ENCODE data around the gene KDSR.

Gene KDSR

GRCh38 chr18:63367053-63367953, at the start of gene KDSR:
Gene KDSR, minus strand, starts transcription at chr18:63367206. Its CDS starts 88 bp downstream, at chr18:63367118.
- FAIRE-seq (peak; percentile 33), DNase-seq (ENCODE audit: insufficient read length, low spot score) (peak; percentile 79)
- TF ChIP-seq POLR2A (IDR thresholded peaks at IDR 0.05; ENCODE audit: low read depth, low read length): peak; percentile 81

GRCh38 chr18:63412953-63413352, 45.9 kb upstream of the KDSR start:
- no peak for DNase-seq (ENCODE audit: insufficient read length, low spot score)
- no peak for FAIRE-seq
- no peak for TF ChIP-seq POLR2A (IDR thresholded peaks at IDR 0.05; ENCODE audit: low read depth, low read length)

- FAIRE-seq (no peak), DNase-seq (ENCODE audit: insufficient read length, low spot score) (peak; percentile 19)
- TF ChIP-seq POLR2A (IDR thresholded peaks at IDR 0.05; ENCODE audit: low read depth, low read length): no peak
Measured at GRCh38 chr18:63410792-63411191, 43.8 kb upstream of the KDSR start.

- DNase-seq (ENCODE audit: insufficient read length, low spot score): no peak
- no peak for TF ChIP-seq POLR2A (IDR thresholded peaks at IDR 0.05; ENCODE audit: low read depth, low read length)
- FAIRE-seq: no peak
Measured at GRCh38 chr18:63409301-63409700, 42.3 kb upstream of the KDSR start.

- TF ChIP-seq POLR2A (IDR thresholded peaks at IDR 0.05; ENCODE audit: low read depth, low read length): no peak
- FAIRE-seq: no peak
Measured at GRCh38 chr18:63407734-63408133, 40.7 kb upstream of the KDSR start.

GRCh38 chr18:63405986-63406385, 39.0 kb upstream of the KDSR start:
- FAIRE-seq (no peak), DNase-seq (ENCODE audit: insufficient read length, low spot score) (no peak)
- no peak for TF ChIP-seq POLR2A (IDR thresholded peaks at IDR 0.05; ENCODE audit: low read depth, low read length)

More at GRCh38 chr18:63407734-63408133, 40.7 kb upstream of the KDSR start:
- no peak for DNase-seq (ENCODE audit: insufficient read length, low spot score)

- DNase-seq (ENCODE audit: insufficient read length, low spot score) (no peak), FAIRE-seq (no peak)
- no peak for TF ChIP-seq POLR2A (IDR thresholded peaks at IDR 0.05; ENCODE audit: low read depth, low read length)
Measured at GRCh38 chr18:63402246-63403162, 35.5 kb upstream of the KDSR start.

- no peak for FAIRE-seq
- DNase-seq (ENCODE audit: insufficient read length, low spot score): no peak
- no peak for TF ChIP-seq POLR2A (IDR thresholded peaks at IDR 0.05; ENCODE audit: low read depth, low read length)
Measured at GRCh38 chr18:63399300-63399699, 32.3 kb upstream of the KDSR start.

- FAIRE-seq: no peak
- no peak for TF ChIP-seq POLR2A (IDR thresholded peaks at IDR 0.05; ENCODE audit: low read depth, low read length)
- no peak for DNase-seq (ENCODE audit: insufficient read length, low spot score)
Measured at GRCh38 chr18:63397349-63397748, 30.3 kb upstream of the KDSR start.

GRCh38 chr18:63395503-63395902, 28.5 kb upstream of the KDSR start:
- DNase-seq (ENCODE audit: insufficient read length, low spot score): no peak
- no peak for TF ChIP-seq POLR2A (IDR thresholded peaks at IDR 0.05; ENCODE audit: low read depth, low read length)
- FAIRE-seq: no peak

GRCh38 chr18:63394954-63395353, 27.9 kb upstream of the KDSR start:
- DNase-seq (ENCODE audit: insufficient read length, low spot score) (no peak), FAIRE-seq (no peak)
- TF ChIP-seq POLR2A (IDR thresholded peaks at IDR 0.05; ENCODE audit: low read depth, low read length): no peak

- no peak for TF ChIP-seq POLR2A (IDR thresholded peaks at IDR 0.05; ENCODE audit: low read depth, low read length)
- FAIRE-seq: no peak
- no peak for DNase-seq (ENCODE audit: insufficient read length, low spot score)
Measured at GRCh38 chr18:63387861-63388260, 20.9 kb upstream of the KDSR start.

GRCh38 chr18:63382843-63383242, 15.8 kb upstream of the KDSR start:
- DNase-seq (ENCODE audit: insufficient read length, low spot score) (no peak), FAIRE-seq (no peak)
- TF ChIP-seq POLR2A (IDR thresholded peaks at IDR 0.05; ENCODE audit: low read depth, low read length): no peak

GRCh38 chr18:63379639-63379962, 12.6 kb upstream of the KDSR start:
- FAIRE-seq: no peak
- no peak for TF ChIP-seq POLR2A (IDR thresholded peaks at IDR 0.05; ENCODE audit: low read depth, low read length)
- DNase-seq (ENCODE audit: insufficient read length, low spot score): no peak
